GM12872 (cell line): ENCODE measurements around the gene HADHB.
A peak's percentile ranks its signal among the peaks of the same experiment; 100 is the strongest.

Experiments
- CTCF ChIP-seq: IDR thresholded peaks from 3 replicates; pipeline ENCODE4 v1.5.1; 2011; ENCODE audit warnings: low read depth, mild to moderate bottlenecking, low read length, moderate library complexity; ENCODE audit not compliant: insufficient read depth

The HADHB gene

GRCh38 chr2:26326514-26326913, 81.8 kb downstream of the HADHB start:
- no peak for TF ChIP-seq CTCF

- TF ChIP-seq CTCF, result no peak
These were observed 82.8 kb downstream of the HADHB start for GRCh38 chr2:26327291-26328272.

GRCh38 chr2:26330114-26330549, 85.4 kb downstream of the HADHB start:
- peak; percentile 92 for TF ChIP-seq CTCF

- TF ChIP-seq CTCF, result no peak
These were observed 85.9 kb downstream of the HADHB start for GRCh38 chr2:26330604-26331003.

- no peak for TF ChIP-seq CTCF
These were observed 88.6 kb downstream of the HADHB start for GRCh38 chr2:26333293-26333692.

- no peak for TF ChIP-seq CTCF
These were observed 90.5 kb downstream of the HADHB start for GRCh38 chr2:26335231-26335630.

- no peak for TF ChIP-seq CTCF
These were observed 92.0 kb downstream of the HADHB start for GRCh38 chr2:26336719-26337118.
